ENCODE results near the gene ZNF541. TPM values are rescaled to one million over a fixed set of nuclear protein-coding genes. Genes with fewer than 3 reads are reported as not detected.
"Not testable (repeated sequence)": the region's sequence is repeated elsewhere in the genome, so short reads cannot be mapped to it uniquely, and the experiment has no call there.

ZNF541 gene
- polyA plus RNA-seq, 1 experiment: not detected

DNA sequence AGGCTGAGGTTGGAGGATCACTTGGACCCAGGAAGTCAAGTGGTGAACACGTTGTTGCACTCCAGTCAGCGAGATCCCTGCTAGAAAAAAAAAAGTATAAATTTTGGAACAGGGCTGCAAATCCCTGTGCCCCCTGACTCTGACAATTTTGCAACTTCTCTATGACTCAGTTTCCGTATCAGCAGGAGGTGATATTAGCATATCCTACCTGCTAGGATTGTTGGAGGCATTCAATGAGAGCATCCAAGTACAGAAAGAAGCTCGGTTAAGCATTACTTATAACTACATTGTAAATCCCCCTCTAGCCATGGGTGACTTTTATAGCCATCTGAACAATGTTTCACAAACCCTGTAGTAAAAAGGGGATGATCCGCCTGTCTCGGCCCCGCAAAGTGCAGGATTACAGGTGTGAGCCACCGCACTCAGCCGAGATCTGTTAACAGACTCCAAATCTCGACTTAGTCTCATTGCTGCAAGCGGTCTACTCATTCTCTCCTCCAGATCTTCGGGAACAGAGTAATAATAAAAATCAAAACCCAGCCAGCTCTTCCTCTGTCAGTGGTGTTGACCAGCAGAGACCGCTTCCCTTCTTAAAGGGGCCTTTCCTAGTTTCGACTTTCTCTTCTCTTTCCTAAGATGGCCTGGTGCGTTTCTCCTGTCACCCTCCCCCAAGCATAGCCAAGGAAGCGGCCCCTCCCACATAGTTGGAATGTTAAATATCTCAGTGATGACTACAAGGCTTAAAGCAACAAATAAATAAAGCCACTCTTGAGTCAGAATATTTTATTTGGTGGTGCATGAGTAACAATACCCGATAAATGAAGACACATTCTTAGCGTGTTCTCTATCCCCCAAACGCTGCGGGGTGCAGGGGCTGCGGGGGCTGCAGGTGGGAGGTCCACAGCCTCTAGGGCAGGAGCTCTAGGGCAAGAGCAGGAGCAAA, 25.7 kb upstream of the ZNF541 start:
- CTCF ChIA-PET: interaction anchor here (1.2 to 1.5 kb wide), 2 partner anchors 83 kb away, joined by 6 to 9 read pairs; partner anchors contain the start of gene NAPA
- no peaks in the 10 kb centered on the region for H3K9me3 ChIP-seq (ENCODE audit: control insufficient read depth, insufficient read depth, low read length)
- H3K4me3 ChIP-seq (ENCODE audit: low read depth, low read length): peak overlapping the region; percentile 56
- TF ChIP-seq, protein P1, sequence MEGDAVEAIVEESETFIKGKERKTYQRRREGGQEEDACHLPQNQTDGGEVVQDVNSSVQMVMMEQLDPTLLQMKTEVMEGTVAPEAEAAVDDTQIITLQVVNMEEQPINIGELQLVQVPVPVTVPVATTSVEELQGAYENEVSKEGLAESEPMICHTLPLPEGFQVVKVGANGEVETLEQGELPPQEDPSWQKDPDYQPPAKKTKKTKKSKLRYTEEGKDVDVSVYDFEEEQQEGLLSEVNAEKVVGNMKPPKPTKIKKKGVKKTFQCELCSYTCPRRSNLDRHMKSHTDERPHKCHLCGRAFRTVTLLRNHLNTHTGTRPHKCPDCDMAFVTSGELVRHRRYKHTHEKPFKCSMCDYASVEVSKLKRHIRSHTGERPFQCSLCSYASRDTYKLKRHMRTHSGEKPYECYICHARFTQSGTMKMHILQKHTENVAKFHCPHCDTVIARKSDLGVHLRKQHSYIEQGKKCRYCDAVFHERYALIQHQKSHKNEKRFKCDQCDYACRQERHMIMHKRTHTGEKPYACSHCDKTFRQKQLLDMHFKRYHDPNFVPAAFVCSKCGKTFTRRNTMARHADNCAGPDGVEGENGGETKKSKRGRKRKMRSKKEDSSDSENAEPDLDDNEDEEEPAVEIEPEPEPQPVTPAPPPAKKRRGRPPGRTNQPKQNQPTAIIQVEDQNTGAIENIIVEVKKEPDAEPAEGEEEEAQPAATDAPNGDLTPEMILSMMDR (IDR thresholded peaks at IDR 0.05; ENCODE audit: low read depth, low read length): no peak
- no peaks in the 10 kb centered on the region for H3K27me3 ChIP-seq (ENCODE audit: control insufficient read depth, insufficient read depth, low read length)
- peak overlapping the region; percentile 77 for H3K27ac ChIP-seq (ENCODE audit: low read depth, low read length)
- POLR2A ChIA-PET: interaction anchor here (0.6 to 2.8 kb wide), 7 partner anchors 9 to 165 kb away, joined by 3 to 38 read pairs (median 5); partner anchors contain the start of genes BICRA and NAPA
- peak; percentile 89 for DNase-seq (ENCODE audit: low read depth, low spot score)

DNA sequence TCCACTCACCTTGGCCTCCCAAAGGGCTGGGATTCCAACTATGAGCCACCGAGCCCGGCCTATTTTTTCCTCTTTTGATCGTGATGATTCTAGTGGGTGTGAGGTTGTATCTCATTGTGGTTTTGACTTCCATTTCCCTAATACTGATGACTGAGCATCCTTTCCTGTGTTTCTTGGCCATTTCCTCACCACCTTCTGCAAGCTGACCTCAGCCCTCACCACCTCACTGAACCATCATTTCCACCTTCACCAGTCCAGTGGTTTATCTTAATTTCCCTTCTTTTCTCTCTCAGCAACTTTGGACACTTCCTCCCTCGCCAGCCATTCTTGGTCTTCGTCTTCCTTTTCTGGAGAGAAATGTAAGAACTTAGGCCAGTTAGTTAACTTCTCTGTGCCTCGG, 23.0 kb upstream of the ZNF541 start:
- ChIA-PET POLR2A (no interaction called here), CTCF (interaction anchor here (1.5 kb wide), 1 partner anchor 80 kb away, joined by 3 read pairs; no protein-coding TSS in a partner anchor)
- no peaks in the 10 kb centered on the region for H3K27me3 ChIP-seq (ENCODE audit: control insufficient read depth, insufficient read depth, low read length)
- no peak for DNase-seq (ENCODE audit: low read depth, low spot score)
- H3K4me3 ChIP-seq (ENCODE audit: low read depth, low read length): no peak overlapping the region
- TF ChIP-seq, protein P1 (IDR thresholded peaks at IDR 0.05; ENCODE audit: low read depth, low read length): no peak
- no peak overlapping the region for H3K27ac ChIP-seq (ENCODE audit: low read depth, low read length)
- H3K9me3 ChIP-seq (ENCODE audit: control insufficient read depth, insufficient read depth, low read length): no peaks in the 10 kb centered on the region

DNA sequence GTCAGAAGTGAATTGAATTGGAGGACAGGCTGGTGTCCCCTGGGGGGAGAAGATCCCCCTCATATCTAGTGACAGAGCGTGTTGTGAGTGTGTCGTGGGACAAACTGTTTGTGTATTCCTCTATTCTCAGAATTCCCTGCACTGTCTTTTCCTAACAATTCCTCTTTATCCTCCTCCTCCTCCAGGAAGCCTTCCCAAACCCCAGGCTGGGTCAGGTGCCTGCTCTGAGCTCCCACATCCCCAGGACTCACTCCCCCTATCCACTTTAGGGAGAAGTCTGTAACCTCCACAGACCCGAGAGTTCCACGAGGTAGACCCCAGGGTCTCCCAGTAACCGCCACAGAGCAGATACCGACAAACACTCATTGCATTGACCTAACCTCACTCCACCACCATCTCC, 20.9 kb upstream of the ZNF541 start:
- TF ChIP-seq, protein P1 (IDR thresholded peaks at IDR 0.05; ENCODE audit: low read depth, low read length): no peak
- Histone ChIP-seq H3K27ac (ENCODE audit: low read depth, low read length) (no peak overlapping the region), H3K27me3 (ENCODE audit: control insufficient read depth, insufficient read depth, low read length) (no peaks in the 10 kb centered on the region), H3K9me3 (ENCODE audit: control insufficient read depth, insufficient read depth, low read length) (peaks cover 3% of the 10 kb centered on the region; the same call in 1 of the 2 replicates), H3K4me3 (ENCODE audit: low read depth, low read length) (no peak overlapping the region)
- CTCF ChIA-PET: interaction anchor here (1.4 kb wide), 1 partner anchor 78 kb away, joined by 7 read pairs; no protein-coding TSS in a partner anchor
- DNase-seq (ENCODE audit: low read depth, low spot score): no peak
- POLR2A ChIA-PET: interaction anchor here (0.6 kb wide), 1 partner anchor 708 kb away, joined by 3 read pairs; no protein-coding TSS in a partner anchor

DNA sequence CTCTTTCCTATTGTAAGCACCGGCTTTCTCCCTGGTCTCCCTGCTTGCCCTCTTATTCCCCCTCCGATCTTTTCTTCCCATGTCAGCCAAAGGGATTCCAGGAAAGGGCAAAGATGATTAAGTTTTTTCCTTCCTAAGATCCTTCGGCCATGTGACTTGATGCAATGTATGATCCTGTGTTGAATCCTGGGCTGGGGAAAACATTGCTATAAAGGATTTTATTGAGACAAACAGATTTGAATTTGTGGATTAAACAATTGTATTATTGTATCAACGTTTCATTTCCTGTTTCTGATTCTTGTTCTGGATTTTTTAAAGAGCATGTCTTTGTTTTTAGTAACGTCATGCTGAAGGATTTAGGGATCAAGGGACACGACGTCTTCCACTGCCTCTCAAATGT, 16.9 kb upstream of the ZNF541 start:
- ChIA-PET POLR2A (no interaction called here), CTCF (no interaction called here)
- Histone ChIP-seq H3K27me3 (ENCODE audit: control insufficient read depth, insufficient read depth, low read length) (no peaks in the 10 kb centered on the region), H3K4me3 (ENCODE audit: low read depth, low read length) (no peak overlapping the region), H3K27ac (ENCODE audit: low read depth, low read length) (no peak overlapping the region), H3K9me3 (ENCODE audit: control insufficient read depth, insufficient read depth, low read length) (peaks cover 25% of the 10 kb centered on the region)
- TF ChIP-seq, protein P1 (IDR thresholded peaks at IDR 0.05; ENCODE audit: low read depth, low read length): no peak
- DNase-seq (ENCODE audit: low read depth, low spot score): no peak

DNA sequence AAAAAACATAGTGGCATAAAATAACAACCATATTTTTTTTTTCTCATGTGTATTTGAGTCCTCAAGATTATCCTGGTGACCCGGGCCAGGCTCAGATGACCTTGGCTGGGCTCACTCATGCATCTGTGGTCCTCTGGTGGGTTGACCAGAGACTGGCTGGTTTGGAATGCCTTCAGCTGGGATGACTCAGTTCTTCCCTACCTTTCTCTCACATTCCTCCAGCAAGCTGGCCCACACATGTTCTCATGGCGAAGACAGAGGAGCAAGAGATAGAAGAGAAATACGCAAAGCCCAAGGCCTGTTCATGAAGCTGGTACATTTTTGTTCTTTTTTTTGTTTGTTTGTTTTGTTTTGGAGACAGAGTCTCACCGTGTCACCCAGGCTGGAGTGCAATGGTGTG, 14.3 kb upstream of the ZNF541 start:
- Histone ChIP-seq H3K4me3 (ENCODE audit: low read depth, low read length) (no peak overlapping the region), H3K27ac (ENCODE audit: low read depth, low read length) (no peak overlapping the region), H3K9me3 (ENCODE audit: control insufficient read depth, insufficient read depth, low read length) (peaks cover 25% of the 10 kb centered on the region), H3K27me3 (ENCODE audit: control insufficient read depth, insufficient read depth, low read length) (no peaks in the 10 kb centered on the region)
- CTCF ChIA-PET: interaction anchor here (1.3 kb wide), 1 partner anchor 71 kb away, joined by 4 read pairs; no protein-coding TSS in a partner anchor
- POLR2A ChIA-PET: no interaction called here
- TF ChIP-seq, protein P1 (IDR thresholded peaks at IDR 0.05; ENCODE audit: low read depth, low read length): no peak
- no peak for DNase-seq (ENCODE audit: low read depth, low spot score)

DNA sequence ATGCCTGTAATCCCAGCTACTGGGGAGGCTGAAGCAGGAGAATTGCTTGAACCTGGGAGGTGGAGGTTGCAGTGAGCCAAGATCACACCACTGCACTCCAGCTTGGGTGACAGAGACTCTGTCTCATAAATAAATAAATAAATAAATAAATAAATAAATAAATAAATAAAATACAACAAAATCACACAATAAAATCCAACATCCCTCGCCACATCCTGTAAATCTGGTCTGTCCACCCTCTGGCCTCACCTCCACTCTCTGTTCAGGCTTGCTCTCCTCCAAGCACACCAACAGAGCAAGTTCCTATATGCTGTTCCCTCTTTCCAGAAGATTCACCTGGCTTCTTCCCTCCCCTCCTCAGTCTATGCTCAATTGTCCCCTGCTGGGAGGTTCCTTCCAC, 10.2 kb upstream of the ZNF541 start:
- H3K27me3 ChIP-seq (ENCODE audit: control insufficient read depth, insufficient read depth, low read length); H3K4me3 ChIP-seq (ENCODE audit: low read depth, low read length); DNase-seq (ENCODE audit: low read depth, low spot score); POLR2A ChIA-PET; CTCF ChIA-PET; H3K27ac ChIP-seq (ENCODE audit: low read depth, low read length): not testable (repeated sequence)
- peaks cover 25% of the 10 kb centered on the region for H3K9me3 ChIP-seq (ENCODE audit: control insufficient read depth, insufficient read depth, low read length)
